T-helper 1 cell treated with Interleukin-12 subunit alpha and Interleukin-12 subunit beta and Interleukin-4 antibody, amounts not matched to agents 30 ng/mL and 1 ng/mL, for 36 hours (primary cell): ENCODE measurements around the gene PRRT1. TPM values are rescaled to one million over a fixed set of nuclear protein-coding genes. Genes with fewer than 3 reads are reported as not detected.

Source experiments
- intact Hi-C: fragments of 100-400 bp; cut with micrococcal nuclease; formaldehyde crosslinking; loops from one replicate; pipeline ENCODE4 v1.15.1; 2024
- total RNA-seq: library from RNA; stranded (reverse); gene quantifications from 2 replicates; pipeline ENCODE4 v1.2.3, GENCODE V29; 2022

Gene PRRT1
- total RNA-seq, 1 donor from 2014 or later, result 0.32 TPM

DNA sequence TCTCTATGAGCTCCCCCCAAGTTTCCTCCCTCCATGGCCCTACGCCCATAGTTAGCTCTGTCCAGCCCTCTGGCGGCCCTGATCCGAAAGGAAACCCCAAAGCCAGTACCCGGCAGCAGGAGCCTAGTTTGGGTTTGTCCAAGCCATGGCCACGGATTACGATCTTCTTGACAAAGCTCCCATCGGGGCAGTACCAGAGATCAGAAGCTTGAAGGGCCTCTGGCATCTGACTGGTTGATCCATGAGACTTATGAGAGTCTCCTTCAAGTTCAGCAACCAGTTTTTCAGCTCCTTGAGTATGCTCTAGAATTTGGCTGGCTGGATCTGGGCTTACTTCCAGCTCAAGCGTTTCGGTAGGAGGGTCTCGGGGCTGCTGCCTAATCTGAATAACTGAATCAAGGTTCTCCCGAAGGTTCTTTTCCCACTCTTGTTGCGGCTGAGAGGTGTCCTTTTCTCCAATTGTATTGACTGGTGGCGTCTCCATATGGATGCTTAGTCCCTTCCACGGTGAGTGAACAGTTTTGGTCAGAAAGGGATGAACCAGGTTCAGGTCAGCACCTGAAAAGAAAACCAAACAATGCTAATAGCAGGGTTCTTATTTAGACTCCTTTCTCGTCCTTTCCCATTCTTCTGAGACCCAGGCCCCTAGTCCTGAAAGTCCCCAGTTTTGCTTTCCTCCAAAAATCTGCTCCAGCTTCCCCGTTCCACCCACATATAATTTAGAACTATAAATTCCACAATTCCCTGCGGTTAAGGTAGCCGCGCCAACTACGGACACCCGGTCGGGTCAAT is 22.2 kb downstream of the PRRT1 start:
- intact Hi-C loops, result loop anchor here (1.0 to 10.0 kb wide), 11 partner anchors 25 to 1285 kb away; partner anchors contain the start of genes B3GALT4, CUTA, GPANK1 and PBX2

DNA sequence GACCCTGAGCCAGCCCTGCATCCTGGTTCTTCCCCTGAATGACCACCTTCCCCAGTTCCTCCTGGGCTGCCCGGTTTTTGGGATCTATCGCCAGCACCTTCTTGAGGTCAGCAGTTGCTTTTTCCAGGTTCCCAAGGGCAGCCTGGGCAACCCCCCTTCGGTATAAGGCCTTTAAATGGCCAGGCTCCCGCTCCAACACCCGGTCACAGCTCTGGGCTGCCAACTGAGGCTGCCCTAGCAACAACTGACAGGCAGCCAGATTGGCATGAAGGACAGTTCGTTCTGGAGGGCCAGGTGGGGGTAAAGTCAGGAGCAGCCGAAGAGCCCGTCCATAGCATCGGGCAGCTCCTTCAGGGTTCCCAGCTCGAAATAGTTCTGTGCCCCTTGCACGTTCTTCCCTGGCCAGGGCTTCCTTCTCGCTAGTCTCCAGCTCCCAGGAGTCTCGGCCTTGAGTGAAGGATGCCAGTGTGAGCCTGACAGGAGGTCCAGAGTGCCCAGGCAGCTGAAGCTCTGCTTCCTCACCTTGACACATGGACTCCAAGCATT is 22.9 kb downstream of the PRRT1 start:
- intact Hi-C loops, result loop anchor here (1.0 to 10.0 kb wide), 7 partner anchors 19 to 1146 kb away; partner anchors contain the start of genes B3GALT4, DXO, GPANK1 and PRRC2A

DNA sequence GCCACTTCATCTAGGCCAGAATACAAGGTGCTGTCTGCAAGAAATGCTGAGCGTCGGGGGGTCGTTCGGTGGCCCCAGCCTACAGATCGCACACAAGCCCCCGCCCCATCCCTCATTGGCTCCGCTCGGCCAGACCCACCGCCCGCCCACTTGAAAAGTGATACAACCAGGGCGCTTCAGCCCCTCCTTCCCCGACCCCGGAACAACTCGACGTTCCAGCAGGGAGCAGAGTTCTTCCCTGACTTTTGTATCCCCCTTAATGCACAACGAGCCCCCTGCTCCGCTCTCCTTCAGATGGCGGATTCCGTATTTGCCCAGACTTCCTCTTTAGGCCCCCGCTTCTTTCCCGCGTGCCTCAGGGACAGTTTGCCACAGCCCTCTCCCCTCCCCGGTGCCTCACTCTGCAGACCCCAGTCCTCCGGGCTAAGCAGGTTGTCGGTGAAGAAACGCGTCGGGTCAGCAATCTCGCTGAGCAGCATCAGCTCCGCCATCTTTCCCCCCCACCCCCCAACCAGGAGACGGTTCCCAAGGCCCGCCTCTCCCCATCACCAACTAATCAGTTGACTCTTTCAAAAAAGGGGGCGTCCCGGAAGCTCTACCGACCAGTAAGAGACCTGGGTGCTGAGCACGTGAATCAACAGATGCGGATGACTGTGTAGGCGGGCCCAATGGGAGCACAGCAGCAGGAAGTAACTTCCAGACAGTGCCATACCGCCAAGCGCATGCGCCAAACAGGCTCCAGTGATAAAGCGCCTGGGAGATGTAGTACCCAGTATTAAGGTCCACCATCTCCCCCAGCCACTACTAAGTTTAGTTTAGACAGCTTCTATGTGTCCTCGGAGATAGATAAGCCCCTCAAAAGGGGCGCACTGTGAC is 23.8 kb downstream of the PRRT1 start, which contains the start of gene ATF6B:
Gene ATF6B, minus strand, starts transcription at position 530 of the 876 bp plus-strand sequence. Its CDS starts 39 bp downstream, at position 491.
- intact Hi-C loops, result loop anchor here (1.0 to 10.0 kb wide), 7 partner anchors 20 to 1147 kb away; partner anchors contain the start of genes B3GALT4, DXO, GPANK1 and PRRC2A

DNA sequence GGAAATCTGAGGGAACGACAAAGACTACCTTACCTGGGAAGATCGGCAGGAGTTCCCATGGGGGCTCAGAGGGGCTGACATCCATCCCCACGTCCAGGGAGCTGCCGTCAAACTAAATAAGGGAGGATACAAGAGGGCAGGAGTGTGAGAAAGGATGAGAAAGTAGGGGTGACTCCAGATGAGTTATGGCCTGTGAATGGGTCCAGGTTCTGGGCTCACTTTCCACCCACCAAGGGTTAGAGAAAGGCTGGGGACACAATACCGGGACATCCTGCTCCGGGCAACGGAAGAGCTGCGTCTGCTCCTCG is 24.4 kb downstream of the PRRT1 start:
- intact Hi-C loops, result loop anchor here (5.0 to 10.0 kb wide), 2 partner anchors 845 to 1147 kb away; partner anchors contain the start of genes B3GALT4, RPS18 and VPS52

DNA sequence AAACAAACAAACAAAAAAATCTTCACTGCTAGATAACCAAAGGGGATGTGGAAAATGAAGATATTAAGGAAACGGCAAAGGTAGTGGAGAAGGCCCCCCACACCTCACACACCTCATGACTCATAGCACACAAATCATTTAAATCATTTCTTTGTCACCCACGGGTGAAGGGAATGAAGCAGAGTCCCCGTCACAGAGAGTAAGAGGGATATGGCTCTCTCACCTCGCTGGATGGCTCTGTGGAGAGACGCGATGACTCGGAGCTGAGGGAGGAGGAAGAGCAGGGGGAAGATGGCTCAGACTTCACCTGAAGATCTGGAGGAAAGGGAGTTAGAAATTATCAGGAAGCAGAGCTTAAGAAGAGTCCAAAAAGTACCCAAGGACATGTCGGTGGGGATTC is 24.9 kb downstream of the PRRT1 start:
- intact Hi-C loops, result loop anchor here (5.0 to 10.0 kb wide), 2 partner anchors 845 to 1148 kb away; partner anchors contain the start of genes B3GALT4, RPS18 and VPS52

DNA sequence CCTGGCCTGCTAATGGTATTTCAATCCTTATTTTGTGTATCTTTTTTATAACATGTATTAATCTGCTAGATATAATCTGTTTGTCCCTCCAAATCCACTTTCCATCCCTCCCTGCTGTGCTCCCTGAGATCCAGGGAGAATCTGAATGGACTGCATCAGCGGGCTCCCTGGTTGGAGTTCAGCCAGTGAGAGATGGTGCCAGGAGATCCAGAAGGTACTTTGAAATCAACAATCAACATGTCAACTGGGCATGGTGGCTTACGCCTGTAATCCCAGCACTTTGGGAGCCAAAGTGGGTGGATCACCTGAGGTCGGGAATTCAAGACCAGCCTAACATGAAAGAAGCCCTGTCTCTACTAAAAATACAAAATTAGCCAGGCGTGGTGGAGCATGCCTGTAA is 28.1 kb downstream of the PRRT1 start:
- intact Hi-C loops, result loop anchor here (10.0 kb wide), 1 partner anchor 1151 kb away; the partner anchor contains the start of genes B3GALT4, RPS18 and VPS52

DNA sequence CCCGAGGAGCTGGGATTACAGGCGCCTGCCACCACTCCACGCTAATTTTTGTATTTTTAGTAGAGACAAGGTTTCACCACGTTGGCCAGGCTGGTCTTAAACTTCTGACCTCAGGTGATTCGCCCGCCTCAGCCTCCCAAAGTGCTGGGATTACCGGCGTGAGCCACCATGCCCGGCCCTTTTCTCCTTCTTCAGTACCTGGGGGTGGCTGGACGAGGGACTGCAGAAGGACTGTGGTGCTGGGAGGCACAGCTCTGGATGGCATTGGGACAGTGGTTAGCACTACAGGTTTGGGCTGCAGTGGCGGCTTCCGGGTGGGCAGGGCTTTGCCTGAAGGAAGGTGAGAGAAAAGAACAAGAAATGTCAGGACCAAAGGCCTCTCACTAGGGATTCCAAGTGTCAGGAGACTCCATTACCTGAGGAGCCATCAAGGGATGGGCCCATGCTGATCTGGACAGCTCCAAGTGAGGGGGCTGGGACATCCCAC is 31.1 kb downstream of the PRRT1 start:
- intact Hi-C loops, result loop anchor here (10.0 kb wide), 1 partner anchor 1154 kb away; the partner anchor contains the start of genes B3GALT4, RPS18 and VPS52

DNA sequence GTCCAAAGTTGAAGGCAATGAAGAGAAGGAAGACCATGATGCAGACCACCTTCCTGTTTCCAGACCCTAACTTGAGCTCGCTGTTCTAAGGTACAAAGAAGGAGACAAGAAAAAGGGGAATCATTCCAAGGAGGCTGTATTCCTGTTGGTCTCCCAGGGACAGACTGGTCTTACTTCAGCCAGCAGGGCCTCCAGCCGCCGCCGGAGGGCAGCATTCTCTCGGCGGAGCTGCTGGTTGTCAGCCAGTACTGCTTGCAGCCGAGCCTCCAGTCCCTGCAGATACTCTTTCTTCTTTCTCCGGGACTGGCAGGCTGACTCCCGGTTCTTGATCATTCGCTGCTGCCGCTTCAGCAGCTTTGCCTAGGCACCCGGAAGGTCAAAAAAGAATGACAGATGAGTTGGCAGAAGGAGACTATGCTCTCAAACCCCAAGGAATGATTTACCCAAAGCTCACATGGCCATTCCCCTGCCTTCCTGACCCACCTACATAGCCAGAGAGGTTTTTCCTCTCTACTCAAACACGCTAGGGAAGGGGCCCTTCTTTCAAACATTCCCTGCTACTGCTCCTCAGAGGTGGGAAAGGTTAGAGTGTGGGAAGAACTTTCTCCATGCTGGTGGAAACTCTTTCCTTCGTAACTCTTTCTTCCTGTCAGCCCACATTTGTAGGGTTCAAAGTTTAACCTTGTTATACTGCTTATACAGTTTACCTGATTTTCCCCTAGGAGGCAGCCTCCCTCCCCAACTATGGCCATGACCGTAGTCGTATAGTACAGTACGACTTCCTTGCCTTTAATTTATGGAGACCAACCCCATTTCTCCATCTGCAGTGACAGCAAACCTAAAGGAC is 32.7 kb downstream of the PRRT1 start:
- intact Hi-C loops, result loop anchor here (1.0 kb wide), 3 partner anchors 35 to 126 kb away; partner anchors contain the start of genes GPSM3 and PPT2

DNA sequence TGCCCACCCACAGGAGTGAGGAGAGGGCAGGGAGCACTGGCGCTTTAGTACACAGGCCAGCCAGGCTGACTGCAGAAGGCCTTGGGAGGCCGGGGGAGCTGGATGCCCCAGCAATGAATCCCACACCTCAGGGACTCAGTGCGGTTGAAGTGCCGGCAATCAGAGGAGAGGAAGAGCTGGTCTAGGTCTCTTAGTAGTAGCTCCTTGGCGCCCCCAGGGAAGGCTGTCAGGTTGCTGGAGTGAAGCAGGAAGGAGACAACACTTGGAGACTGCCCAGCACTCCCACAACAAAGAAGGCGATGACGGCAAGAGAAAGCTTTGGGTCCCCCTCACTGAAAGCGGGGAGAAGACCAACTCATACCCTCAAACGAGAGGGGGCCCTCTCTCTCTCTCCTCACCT is 34.3 kb downstream of the PRRT1 start:
- intact Hi-C loops, result no loop called here

DNA sequence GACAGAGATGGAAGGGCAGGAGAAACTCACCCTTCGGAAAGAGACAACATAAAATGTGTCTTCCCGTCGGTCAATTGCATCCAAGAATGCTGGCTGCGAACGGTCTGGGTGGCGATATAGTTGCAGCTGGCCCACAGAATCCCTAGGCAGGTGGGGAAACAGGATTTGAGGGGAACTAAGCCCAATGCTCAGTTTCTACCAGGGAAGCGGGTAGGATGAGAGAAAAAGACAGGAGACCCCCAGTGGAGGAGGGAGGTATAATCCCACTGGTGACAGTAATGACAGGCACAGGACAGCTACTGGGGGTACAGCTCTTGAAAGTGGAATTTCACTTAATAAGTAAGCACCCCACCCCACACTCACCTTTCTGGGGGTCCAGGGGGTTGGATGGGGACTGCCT is 35.1 kb downstream of the PRRT1 start:
- intact Hi-C loops, result no loop called here

DNA sequence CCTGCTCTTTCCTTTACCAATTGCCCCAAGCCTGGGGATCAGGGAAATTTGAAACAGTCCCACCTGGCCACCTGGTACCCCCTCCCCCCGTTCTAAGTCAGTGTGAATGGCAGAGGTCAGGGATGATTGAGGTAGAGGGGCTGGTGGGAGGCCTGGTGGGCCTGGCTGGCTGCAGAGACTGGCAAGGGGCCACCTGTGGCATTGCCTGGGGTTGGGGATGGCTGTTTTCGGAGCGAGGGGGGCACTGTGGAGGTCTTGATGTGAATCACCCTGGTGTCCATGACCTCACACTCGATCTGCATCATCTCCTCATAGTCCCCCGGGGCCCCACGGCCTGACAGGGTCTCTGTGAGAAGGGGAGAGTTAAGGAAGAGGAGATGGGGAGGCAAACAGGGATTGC is 36.1 kb downstream of the PRRT1 start:
- intact Hi-C loops, result no loop called here

DNA sequence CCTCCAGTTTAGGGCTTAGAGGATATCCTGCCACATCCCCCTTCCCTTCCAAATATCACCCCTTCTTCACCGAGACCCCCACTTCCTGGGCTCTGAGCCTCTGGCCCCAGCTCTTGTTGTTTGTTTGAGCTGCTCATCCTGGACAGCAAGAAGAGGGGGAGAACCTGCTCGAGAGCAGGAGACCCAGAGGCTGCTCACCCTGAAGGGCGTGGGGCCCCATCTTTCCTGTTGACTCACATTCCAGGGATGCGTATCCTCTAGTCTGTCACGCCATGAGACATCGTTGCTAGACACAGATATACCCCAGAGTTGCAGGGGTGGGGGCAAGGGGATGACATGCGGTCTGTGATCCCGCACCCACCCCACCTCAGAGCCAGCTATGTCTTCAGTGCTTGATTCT is 36.9 kb downstream of the PRRT1 start:
- intact Hi-C loops, result no loop called here

DNA sequence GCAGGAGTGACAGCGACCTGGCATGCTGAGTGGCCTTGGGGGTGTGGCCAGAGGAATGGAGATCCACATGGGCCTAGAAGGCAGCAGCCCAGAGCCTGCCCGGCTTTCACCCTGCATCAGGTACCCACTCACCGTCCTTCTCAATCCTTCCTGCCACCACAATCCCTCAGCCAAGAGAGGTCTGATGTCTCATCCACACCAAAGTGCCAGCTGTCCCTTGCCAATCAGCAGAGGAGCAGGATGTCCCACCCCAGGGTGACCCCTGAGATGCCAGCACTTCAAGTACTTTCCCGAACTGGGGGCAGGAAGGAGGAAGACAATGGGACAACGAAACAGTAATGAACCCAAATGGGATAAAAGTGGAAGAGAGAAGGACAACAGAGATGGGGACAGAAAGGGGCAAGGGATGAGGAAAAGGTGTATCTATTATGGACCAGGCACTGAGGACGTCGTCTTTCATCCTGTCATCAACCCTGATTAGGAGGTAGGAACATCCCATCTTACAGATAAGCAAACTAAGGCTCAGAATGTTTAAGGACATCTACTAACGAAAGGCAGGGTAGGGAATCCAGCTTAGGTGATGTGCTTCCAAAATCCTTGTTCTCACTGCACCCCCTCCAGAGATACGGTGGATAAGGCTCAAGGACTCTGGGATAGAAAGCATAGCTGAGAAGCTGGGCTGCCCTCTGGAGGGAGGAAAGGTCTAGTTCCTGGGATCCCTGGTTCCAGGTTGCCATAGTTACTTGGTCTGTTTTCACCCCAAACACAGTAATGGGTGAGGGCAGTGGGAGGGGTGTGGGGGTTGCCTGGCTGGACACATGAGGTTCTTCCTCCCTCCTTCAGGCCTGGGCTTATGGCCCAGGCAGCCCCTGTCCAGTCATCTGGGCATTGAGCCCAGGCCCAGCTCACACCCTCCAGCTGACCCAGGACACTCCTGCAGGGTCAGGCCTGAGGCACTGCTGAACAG is 38.1 kb downstream of the PRRT1 start:
- intact Hi-C loops, result no loop called here

DNA sequence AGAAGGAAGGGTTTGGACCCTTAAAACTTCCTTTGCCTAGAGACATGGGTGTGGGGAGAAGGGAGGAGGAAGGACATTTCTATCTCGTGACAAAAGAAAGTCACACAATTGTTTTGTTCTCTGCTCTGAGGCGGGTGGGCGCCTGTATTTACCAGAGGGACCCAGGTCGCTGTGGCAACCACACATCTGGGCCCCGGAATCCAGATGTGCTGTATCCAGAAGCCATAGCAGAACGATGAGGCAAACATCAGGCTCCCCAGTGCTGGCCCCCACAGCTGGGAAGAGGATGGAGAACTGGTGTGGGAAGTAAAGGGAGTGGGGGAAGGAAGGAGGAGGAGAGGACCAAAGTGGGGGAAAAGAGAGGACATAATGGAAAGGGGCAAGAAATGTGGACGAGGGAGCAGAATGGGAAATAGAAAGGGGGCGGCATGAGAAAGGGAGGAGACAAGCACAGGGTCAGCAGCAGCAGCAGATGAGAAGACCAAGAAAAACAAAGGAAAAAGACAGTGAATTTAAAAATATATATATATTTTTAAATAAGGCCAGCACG is 39.2 kb downstream of the PRRT1 start:
- intact Hi-C loops, result no loop called here

DNA sequence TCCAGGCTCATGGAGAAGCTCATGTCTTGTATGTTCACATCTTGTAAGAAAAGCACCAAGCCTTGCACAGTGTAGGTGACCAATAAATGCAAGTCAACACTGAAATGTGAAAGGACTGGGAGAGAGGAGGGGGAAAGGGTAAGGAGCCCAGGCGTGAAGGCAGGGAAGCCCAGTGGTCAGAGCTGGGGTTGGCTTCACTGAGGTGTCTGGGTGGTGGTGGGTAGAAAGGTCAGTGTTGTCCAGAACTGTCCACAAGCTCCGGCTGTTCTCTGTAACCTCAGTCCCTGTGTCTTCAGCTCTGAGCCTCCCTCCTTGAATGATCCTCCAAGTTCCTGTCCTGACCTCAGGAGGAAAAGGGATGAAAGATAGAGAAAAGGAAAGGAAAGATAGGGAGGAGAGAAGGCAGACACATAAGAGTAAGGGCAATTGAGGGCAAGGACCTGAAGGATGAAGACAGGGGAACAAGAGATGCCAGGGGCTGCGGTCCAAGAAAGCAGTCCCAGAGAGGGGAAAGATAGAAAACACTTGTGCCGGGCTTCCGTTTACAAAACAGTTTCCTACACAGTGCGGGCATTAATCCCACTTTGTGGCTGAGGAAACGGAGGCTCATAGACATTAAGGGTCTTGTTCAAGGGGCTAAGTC is 40.2 kb downstream of the PRRT1 start:
- intact Hi-C loops, result no loop called here

DNA sequence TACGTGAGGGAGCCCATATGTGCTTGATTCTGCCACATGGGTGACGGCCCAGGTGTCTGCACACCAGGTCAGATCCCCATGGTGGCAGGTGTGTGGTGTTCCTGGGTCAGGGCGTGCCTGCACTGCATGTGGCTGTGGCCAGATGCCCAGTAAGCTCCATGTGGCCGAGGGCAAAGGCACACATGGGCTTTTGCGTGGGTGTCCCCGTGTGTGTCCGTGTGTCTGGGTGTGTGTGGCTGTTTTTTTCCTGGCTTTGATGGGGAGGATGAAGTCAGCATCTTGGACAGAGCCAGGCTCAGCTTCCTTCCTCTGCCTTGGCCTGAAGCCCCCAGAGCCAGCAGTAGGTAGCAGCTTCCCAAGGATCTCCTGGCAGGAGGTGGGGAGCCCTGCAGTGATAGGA is 41.1 kb downstream of the PRRT1 start:
- intact Hi-C loops, result no loop called here

DNA sequence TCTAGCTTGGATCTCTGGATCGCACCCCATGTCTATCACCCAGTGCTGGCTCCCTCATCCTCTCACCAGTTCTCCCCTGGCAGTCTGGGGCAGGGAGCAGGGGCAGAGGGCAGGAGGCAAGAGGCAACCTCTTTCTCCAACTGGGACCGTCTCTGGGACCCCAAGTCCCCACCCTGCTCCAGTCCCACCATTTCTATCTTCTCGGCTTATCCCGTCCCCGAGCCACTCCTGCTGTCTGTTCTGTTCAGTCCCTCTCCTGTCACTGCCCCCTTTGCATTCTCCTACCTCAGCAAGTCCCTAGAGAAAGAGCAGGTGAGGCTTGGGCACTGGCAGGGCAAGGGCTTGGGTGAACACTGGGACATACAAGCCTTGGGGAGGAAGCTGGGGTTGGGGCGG is 42.0 kb downstream of the PRRT1 start:
- intact Hi-C loops, result no loop called here

DNA sequence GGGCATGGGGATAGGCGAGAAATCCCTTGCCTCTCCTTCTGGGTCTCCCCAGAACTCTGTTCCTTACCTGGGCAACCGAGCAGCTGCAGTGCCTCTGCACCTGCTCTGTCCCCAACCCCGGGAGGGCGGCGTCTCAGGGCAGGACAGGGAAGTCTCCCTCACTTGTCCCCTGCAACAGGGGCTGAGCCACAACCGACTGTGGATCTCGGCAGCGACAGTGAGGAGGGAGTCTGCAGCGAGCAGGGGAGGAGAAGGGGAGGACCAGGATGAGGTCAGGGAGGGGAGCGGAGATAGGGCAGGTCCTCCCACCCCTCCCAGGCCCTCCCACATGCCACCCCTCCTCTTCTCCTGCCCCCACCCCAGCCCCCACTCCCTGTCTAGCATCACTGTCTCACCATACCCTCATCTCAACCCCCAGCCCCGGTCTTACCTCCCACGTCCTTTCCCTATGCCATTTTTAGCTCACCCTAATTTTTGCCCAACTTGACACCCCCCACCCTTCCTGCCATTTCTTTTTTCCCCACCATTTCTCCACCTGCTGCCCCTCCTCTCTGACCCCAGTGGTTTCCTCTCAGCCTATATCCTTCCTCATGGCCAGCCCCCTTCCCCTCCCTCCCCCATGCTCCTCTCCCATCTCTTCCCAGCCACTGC is 42.5 kb downstream of the PRRT1 start, which contains the start of gene TNXB:
Gene TNXB, minus strand, starts transcription at position 225 of the 651 bp plus-strand sequence. CDS start 11,140 bp downstream, outside the sequence.
- intact Hi-C loops, result no loop called here
